CD14-positive monocyte (primary cell): ENCODE data around the gene TTC28. TPM values are rescaled to one million over a fixed set of nuclear protein-coding genes. Genes with fewer than 3 reads are reported as not detected.
A peak's percentile ranks its signal among the peaks of the same experiment; 100 is the strongest.

Experiments
- DNase-seq, 3 donors: peaks; one replicate each; pipeline ENCODE4 v3.0.0-alpha.2; 2011 to 2022
- H2AFZ ChIP-seq: 2 replicates; pipeline ENCODE4 v1.6.0; 2012; ENCODE audit warnings: mild to moderate bottlenecking, low read depth, low read length, inconsistent platforms; ENCODE audit not compliant: insufficient read depth, poor library complexity, severe bottlenecking
- H3K27ac ChIP-seq, 2 donors: 1 replicate in 1 of 2; 2 replicates in 1 of 2; pipeline ENCODE4 v1.5.1; 2012 to 2013; ENCODE audit warnings: low read length in 2 of 2, control low read depth in 1 of 2, inconsistent platforms in 1 of 2, low read depth in 1 of 2, mild to moderate bottlenecking in 1 of 2
- H3K27me3 ChIP-seq, 2 donors: one replicate each; pipeline versions ENCODE4 v1.6.0 to v1.6.1; 2011 to 2013; ENCODE audit warnings: low read length in 2 of 2; ENCODE audit not compliant: control insufficient read depth in 2 of 2, insufficient read depth in 2 of 2
- H3K36me3 ChIP-seq, 2 donors: replicated peaks in 1 of 2; 1 replicate in 1 of 2; 2 replicates in 1 of 2; pipeline versions ENCODE4 v1.5.1 to v1.6.1; 2012 to 2013; ENCODE audit warnings: low read length in 2 of 2, control low read depth in 1 of 2, inconsistent platforms in 1 of 2, mild to moderate bottlenecking in 1 of 2; ENCODE audit not compliant: insufficient read depth in 2 of 2, control insufficient read depth in 1 of 2
- H3K4me1 ChIP-seq, 2 donors: 1 replicate in 1 of 2; 2 replicates in 1 of 2; pipeline versions ENCODE4 v1.5.1 to v1.6.1; 2012 to 2013; ENCODE audit warnings: low read length in 2 of 2, control low read depth in 1 of 2, inconsistent platforms in 1 of 2, mild to moderate bottlenecking in 1 of 2, moderate library complexity in 1 of 2; ENCODE audit not compliant: insufficient read depth in 2 of 2, control insufficient read depth in 1 of 2
- H3K4me2 ChIP-seq: replicated peaks from 2 replicates; pipeline ENCODE3; 2012; ENCODE audit warnings: low read length, moderate library complexity, mild to moderate bottlenecking; ENCODE audit not compliant: poor library complexity, severe bottlenecking; ENCODE audit errors: extremely low read depth
- H3K4me3 ChIP-seq, 3 experiments: fragments of 200-600 bp in 1 of 3; sonication (generic) in 1 of 3; replicated peaks in 1 of 3; 1 replicate in 2 of 3; 2 replicates in 1 of 3; pipeline ENCODE4 v1.5.1; 2011 to 2013; ENCODE audit warnings: low read length in 3 of 3, mild to moderate bottlenecking in 3 of 3, control low read depth in 2 of 3, low read depth in 2 of 3, inconsistent platforms in 1 of 3, moderate library complexity in 1 of 3
- H3K79me2 ChIP-seq: 2 replicates; pipeline ENCODE4 v1.6.0; 2012; ENCODE audit warnings: mild to moderate bottlenecking, control low read depth, inconsistent platforms, low read length, moderate library complexity; ENCODE audit not compliant: insufficient read depth
- H3K9ac ChIP-seq: 2 replicates; pipeline ENCODE4 v1.6.0; 2017; ENCODE audit warnings: low read length, mild to moderate bottlenecking; ENCODE audit not compliant: insufficient read depth, poor library complexity, severe bottlenecking
- H3K9me3 ChIP-seq, 2 donors: replicated peaks in 1 of 2; 1 replicate in 1 of 2; 2 replicates in 1 of 2; pipeline versions ENCODE4 v1.5.1 to v1.6.1; 2012 to 2013; ENCODE audit warnings: low read length in 2 of 2, control low read depth in 1 of 2; ENCODE audit not compliant: control insufficient read depth in 1 of 2, insufficient read depth in 1 of 2
- H4K20me1 ChIP-seq: 2 replicates; pipeline ENCODE4 v1.6.0; 2012; ENCODE audit warnings: mild to moderate bottlenecking, low read length, control low read depth, moderate library complexity; ENCODE audit not compliant: insufficient read depth
- H3K27ac Mint-ChIP-seq, 7 donors: one replicate each; pipeline ENCODE4 v1.8.0; 2020; ENCODE audit warnings: mild to moderate bottlenecking in 7 of 7, mixed read lengths in 7 of 7, moderate library complexity in 6 of 7, inconsistent platforms in 2 of 7
- H3K27me3 Mint-ChIP-seq, 3 donors: one replicate each; pipeline ENCODE4 v1.8.0; 2021 to 2022; ENCODE audit warnings: low read depth in 3 of 3, mild to moderate bottlenecking in 3 of 3, mixed read lengths in 3 of 3, moderate library complexity in 3 of 3, inconsistent platforms in 1 of 3
- H3K36me3 Mint-ChIP-seq, 2 donors: one replicate each; pipeline ENCODE4 v1.8.0; 2020; ENCODE audit warnings: mixed read lengths in 2 of 2, inconsistent platforms in 1 of 2, mild to moderate bottlenecking in 1 of 2
- H3K4me1 Mint-ChIP-seq: one replicate; pipeline ENCODE4 v1.8.0; 2020; ENCODE audit warnings: mild to moderate bottlenecking, mixed read lengths
- H3K4me3 Mint-ChIP-seq, 2 donors: one replicate each; pipeline ENCODE4 v1.8.0; 2020; ENCODE audit warnings: mild to moderate bottlenecking in 2 of 2, mixed read lengths in 2 of 2, moderate library complexity in 1 of 2
- H3K9me3 Mint-ChIP-seq, 7 donors: one replicate each; pipeline ENCODE4 v1.8.0; 2020 to 2022; ENCODE audit warnings: mixed read lengths in 7 of 7, mild to moderate bottlenecking in 6 of 7, moderate library complexity in 6 of 7, inconsistent platforms in 2 of 7
- whole genome bisulfite sequencing: methylation state at CpG from one replicate; pipeline ENCODE4 v1.1.5; 2013; ENCODE audit warnings: missing lambda C conversion rate; ENCODE audit not compliant: insufficient coverage; 5-methylcytosine and 5-hydroxymethylcytosine counted together
- intact Hi-C, 2 donors: fragments of 100-400 bp; cut with micrococcal nuclease; formaldehyde crosslinking; loops; one replicate each; pipeline versions ENCODE4 v1.15.0 to v1.15.1; 2023
- polyA plus RNA-seq, 3 donors: library from polyadenylated mRNA; depleted of rRNA in 1 of 3; unstranded in 2 of 3; stranded (reverse) in 1 of 3; fragments of 300-500 nt in 2 of 3; fragments of >200 nt in 1 of 3; fragmentation: Illumina TruSeq in 2 of 3; gene quantifications; 1 replicate in 2 of 3; 2 replicates in 1 of 3; pipeline ENCODE4 v1.2.3, GENCODE V29; 2012 to 2021
- TF ChIP-seq, protein P1 (sequence below): fragments of 200-600 bp; IDR thresholded peaks from one replicate; pipeline ENCODE4 v1.8.0; 2022; ENCODE audit warnings: antibody characterized with exemption, mild to moderate bottlenecking

Gene TTC28
- polyA plus RNA-seq, 3 donors = 0.24 to 0.61 TPM; not detected in 1

DNA sequence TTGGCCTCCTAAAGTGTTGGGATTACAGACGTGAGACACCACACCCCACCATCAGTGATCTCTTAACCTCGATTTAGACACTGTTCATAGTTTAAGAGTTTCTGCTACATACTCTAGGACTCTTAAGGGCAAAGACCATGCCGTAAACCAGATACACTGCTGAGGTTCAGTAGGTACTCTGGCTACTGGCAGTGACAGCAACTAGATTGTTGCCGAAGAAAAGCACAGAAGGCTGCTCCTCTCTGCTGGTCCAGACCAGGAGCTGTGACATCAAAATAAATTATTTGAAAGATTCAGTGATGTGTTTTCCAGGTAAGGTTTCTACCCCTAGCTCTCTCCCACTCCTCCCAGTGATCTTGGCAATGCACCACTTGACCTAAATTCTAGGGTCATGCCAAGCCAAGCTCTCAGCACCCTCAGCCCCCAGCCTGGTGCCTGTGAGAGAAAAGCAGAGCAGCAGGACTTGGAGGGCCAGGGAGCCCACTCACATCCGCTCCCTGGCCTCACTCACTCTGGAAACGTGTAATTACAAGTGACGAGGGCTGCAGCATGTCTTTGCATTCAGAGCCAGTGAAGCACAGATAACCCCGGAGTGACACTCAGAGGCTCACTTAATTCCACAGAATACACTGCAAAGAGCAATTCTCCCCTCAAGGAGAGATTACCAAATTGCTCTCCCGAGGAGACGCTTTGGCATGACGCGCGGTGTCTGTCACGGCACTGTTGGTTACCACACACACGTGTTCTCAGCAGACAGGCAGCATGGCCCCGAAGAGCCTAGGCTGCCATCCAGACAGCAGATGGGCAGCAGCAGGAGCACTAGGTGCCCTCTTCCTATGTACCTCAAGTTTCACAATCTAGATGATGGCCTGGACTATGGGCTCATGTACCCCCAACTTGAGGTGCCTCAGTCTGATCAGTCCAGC, 663.7 kb downstream of the TTC28 start:
- no peak overlapping the region for H3K4me2 ChIP-seq
- no peaks in the 10 kb centered on the region for H3K4me1 ChIP-seq
- H2AFZ ChIP-seq = no peak overlapping the region
- Mint-ChIP-seq H3K4me3 (no peak overlapping the region), H3K36me3 (no peaks in the 10 kb centered on the region), H3K27me3 (peaks cover 0 to 2% (median 0%) of the 10 kb centered on the region in 3 donors), H3K4me1 (peaks cover 5% of the 10 kb centered on the region), H3K9me3 (no peaks in the 10 kb centered on the region), H3K27ac (peak overlapping the region in 1 of 7 donors; percentile 9)
- H3K9ac ChIP-seq = no peak overlapping the region
- no peak overlapping the region for H3K27ac ChIP-seq
- H3K9me3 ChIP-seq = no peaks in the 10 kb centered on the region
- no peaks in the 10 kb centered on the region for H3K27me3 ChIP-seq
- TF ChIP-seq, protein P1, sequence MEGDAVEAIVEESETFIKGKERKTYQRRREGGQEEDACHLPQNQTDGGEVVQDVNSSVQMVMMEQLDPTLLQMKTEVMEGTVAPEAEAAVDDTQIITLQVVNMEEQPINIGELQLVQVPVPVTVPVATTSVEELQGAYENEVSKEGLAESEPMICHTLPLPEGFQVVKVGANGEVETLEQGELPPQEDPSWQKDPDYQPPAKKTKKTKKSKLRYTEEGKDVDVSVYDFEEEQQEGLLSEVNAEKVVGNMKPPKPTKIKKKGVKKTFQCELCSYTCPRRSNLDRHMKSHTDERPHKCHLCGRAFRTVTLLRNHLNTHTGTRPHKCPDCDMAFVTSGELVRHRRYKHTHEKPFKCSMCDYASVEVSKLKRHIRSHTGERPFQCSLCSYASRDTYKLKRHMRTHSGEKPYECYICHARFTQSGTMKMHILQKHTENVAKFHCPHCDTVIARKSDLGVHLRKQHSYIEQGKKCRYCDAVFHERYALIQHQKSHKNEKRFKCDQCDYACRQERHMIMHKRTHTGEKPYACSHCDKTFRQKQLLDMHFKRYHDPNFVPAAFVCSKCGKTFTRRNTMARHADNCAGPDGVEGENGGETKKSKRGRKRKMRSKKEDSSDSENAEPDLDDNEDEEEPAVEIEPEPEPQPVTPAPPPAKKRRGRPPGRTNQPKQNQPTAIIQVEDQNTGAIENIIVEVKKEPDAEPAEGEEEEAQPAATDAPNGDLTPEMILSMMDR = no peak
- no peaks in the 10 kb centered on the region for H3K79me2 ChIP-seq
- intact Hi-C loops = no loop called here
- H4K20me1 ChIP-seq = no peaks in the 10 kb centered on the region
- H3K36me3 ChIP-seq = no peaks in the 10 kb centered on the region
- H3K4me3 ChIP-seq = no peak overlapping the region
- DNase-seq = no peak
- 92% methylated on average over 14 of the region's 16 CpGs for WGBS

DNA sequence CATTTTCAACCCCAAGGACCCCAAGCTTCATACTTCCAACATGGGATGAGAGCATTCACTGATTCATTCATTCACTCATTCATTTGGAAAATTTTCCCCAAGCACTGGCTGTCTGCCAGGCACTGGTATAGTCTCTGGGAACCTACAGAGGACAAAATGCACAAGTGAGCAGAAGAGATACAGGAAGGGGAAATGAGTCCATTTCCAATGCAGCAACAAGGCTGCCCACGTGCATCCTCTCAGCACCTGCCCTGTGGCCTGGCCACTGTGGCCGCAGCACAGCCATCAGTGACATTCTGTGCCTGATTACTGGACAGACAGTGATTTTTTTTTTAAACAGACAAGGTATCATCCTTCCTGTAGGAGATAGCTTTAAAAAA, 664.6 kb downstream of the TTC28 start:
- H3K36me3 Mint-ChIP-seq = no peaks in the 10 kb centered on the region
- H3K27ac Mint-ChIP-seq = no peak overlapping the region
- Histone ChIP-seq H3K4me2 (no peak overlapping the region), H3K9ac (no peak overlapping the region), H3K4me1 (no peaks in the 10 kb centered on the region), H2AFZ (no peak overlapping the region), H3K36me3 (no peaks in the 10 kb centered on the region), H3K79me2 (no peaks in the 10 kb centered on the region), H3K27ac (no peak overlapping the region), H4K20me1 (no peaks in the 10 kb centered on the region), H3K4me3 (no peak overlapping the region), H3K27me3 (no peaks in the 10 kb centered on the region), H3K9me3 (no peaks in the 10 kb centered on the region)
- peaks cover 5% of the 10 kb centered on the region for H3K4me1 Mint-ChIP-seq
- H3K4me3 Mint-ChIP-seq = no peak overlapping the region
- no peaks in the 10 kb centered on the region for H3K27me3 Mint-ChIP-seq
- WGBS = 0% methylated on average over 1 of the region's 2 CpGs
- intact Hi-C loops = no loop called here
- TF ChIP-seq, protein P1 = no peak
- DNase-seq = no peak
- no peaks in the 10 kb centered on the region for H3K9me3 Mint-ChIP-seq
